SK-N-SH treated with all-trans-retinoic acid at 6 μM for 48 hours (cell line): ENCODE results near the gene C2orf15.
"Not testable (repeated sequence)": the region's sequence is repeated elsewhere in the genome, so short reads cannot be mapped to it uniquely, and the experiment has no call there.

Experiments
- ATAC-seq: fragments of 200-7000 bp; cut with Tn5 transposase; 3 replicates; pipeline ENCODE4 v1.9.1; 2020; ENCODE audit warnings: mild to moderate bottlenecking, moderate library complexity
- ARNTL ChIP-seq: fragments of 450-650 bp; formaldehyde crosslinking; IDR thresholded peaks from 2 replicates; pipeline ENCODE4 v1.5.0; 2020; ENCODE audit warnings: low read depth, mild to moderate bottlenecking, moderate library complexity, borderline replicate concordance
- BACH2 ChIP-seq: fragments of 250-450 bp; sonication (Bioruptor Pico); IDR thresholded peaks from 2 replicates; pipeline ENCODE4 v1.9.0; 2021; ENCODE audit warnings: mild to moderate bottlenecking, borderline replicate concordance
- CSDC2 ChIP-seq: fragments of 250-450 bp; sonication (Bioruptor Pico); IDR thresholded peaks from 2 replicates; pipeline ENCODE4 v1.5.0; 2020; ENCODE audit warnings: mild to moderate bottlenecking, moderate library complexity
- ESRRG ChIP-seq: fragments of 250-450 bp; sonication (Bioruptor Pico); IDR thresholded peaks from 2 replicates; pipeline ENCODE4 v1.6.1; 2021; ENCODE audit warnings: mild to moderate bottlenecking
- GLIS3 ChIP-seq: fragments of 250-450 bp; sonication (Bioruptor Pico); IDR thresholded peaks from 2 replicates; pipeline ENCODE4 v1.5.0; 2020; ENCODE audit warnings: mild to moderate bottlenecking, moderate library complexity
- ISL1 ChIP-seq: fragments of 250-450 bp; sonication (Bioruptor Pico); IDR thresholded peaks from 2 replicates; pipeline ENCODE4 v2.1.2; 2022; ENCODE audit warnings: mild to moderate bottlenecking, moderate library complexity
- RARB ChIP-seq: fragments of 250-450 bp; sonication (Bioruptor Pico); IDR thresholded peaks from 2 replicates; pipeline ENCODE4 v1.8.0; 2021; ENCODE audit warnings: mild to moderate bottlenecking, moderate library complexity
- TOX ChIP-seq: fragments of 250-450 bp; sonication (Bioruptor Pico); IDR thresholded peaks from 2 replicates; pipeline ENCODE4 v1.8.0; 2021; ENCODE audit warnings: mild to moderate bottlenecking, moderate library complexity, borderline replicate concordance
- ZC3H10 ChIP-seq: fragments of 250-450 bp; sonication (Bioruptor Pico); IDR thresholded peaks from 2 replicates; pipeline ENCODE4 v1.5.1; 2021; ENCODE audit warnings: mild to moderate bottlenecking, moderate library complexity
- ZFP30 ChIP-seq: fragments of 450-650 bp; formaldehyde crosslinking; IDR thresholded peaks from 2 replicates; pipeline ENCODE4 v1.5.0; 2022; ENCODE audit warnings: mild to moderate bottlenecking, moderate library complexity
- ZNF565 ChIP-seq: fragments of 450-650 bp; formaldehyde crosslinking; conservative IDR thresholded peaks from 2 replicates; pipeline ENCODE4 v1.5.0; 2020; ENCODE audit warnings: low read depth, mild to moderate bottlenecking, moderate library complexity
- ZNF70 ChIP-seq: fragments of 450-650 bp; formaldehyde crosslinking; IDR thresholded peaks from 2 replicates; pipeline ENCODE4 v1.5.0; 2020; ENCODE audit warnings: mild to moderate bottlenecking, moderate library complexity
- ZNF8 ChIP-seq: fragments of 450-650 bp; formaldehyde crosslinking; IDR thresholded peaks from 2 replicates; pipeline ENCODE4 v1.5.0; 2020; ENCODE audit warnings: mild to moderate bottlenecking, moderate library complexity
- TF ChIP-seq, protein P1 (sequence below): fragments of 250-450 bp; sonication (Bioruptor Pico); IDR thresholded peaks from 2 replicates; pipeline ENCODE4 v1.5.0; 2020; ENCODE audit warnings: mild to moderate bottlenecking, moderate library complexity
- TF ChIP-seq, protein P2 (sequence below): fragments of 250-450 bp; sonication (Bioruptor Pico); IDR thresholded peaks from 2 replicates; pipeline ENCODE4 v1.8.0; 2020; ENCODE audit warnings: mild to moderate bottlenecking, moderate library complexity, borderline replicate concordance
- TF ChIP-seq, protein P3 (sequence below): fragments of 250-450 bp; sonication (Bioruptor Pico); IDR thresholded peaks from 2 replicates; pipeline ENCODE4 v1.5.1; 2021; ENCODE audit warnings: mild to moderate bottlenecking, moderate library complexity
- TF ChIP-seq, protein P4 (sequence below): fragments of 250-450 bp; sonication (Bioruptor Pico); IDR thresholded peaks from 2 replicates; pipeline ENCODE4 v1.5.1; 2020; ENCODE audit warnings: low read depth, mild to moderate bottlenecking, moderate library complexity
- TF ChIP-seq, protein P5 (sequence below): fragments of 250-450 bp; sonication (Bioruptor Pico); IDR thresholded peaks from 2 replicates; pipeline ENCODE4 v1.8.0; 2021; ENCODE audit warnings: low read depth, mild to moderate bottlenecking, moderate library complexity, borderline replicate concordance

The C2orf15 gene

DNA sequence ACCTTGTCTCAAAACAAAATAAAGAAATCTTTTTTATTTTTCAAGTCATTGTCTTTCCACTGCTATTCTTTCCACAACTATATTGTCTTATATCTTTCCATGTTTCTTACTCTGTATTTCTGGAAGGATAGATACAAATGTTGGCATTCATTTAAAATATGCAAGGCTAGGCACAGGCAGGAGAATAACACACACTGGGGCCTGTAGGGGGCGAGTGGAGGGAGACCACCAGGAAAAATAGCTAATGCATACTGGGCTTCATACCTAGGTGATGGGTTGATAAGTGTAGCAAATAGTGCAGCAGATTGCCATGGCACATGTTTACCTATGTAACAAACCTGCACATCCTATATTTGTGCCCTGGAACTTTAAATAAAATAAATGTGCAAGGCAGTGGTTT lies 49.0 kb downstream of the C2orf15 start:
- ATAC-seq, result no peak
- no peak for TF ChIP-seq ISL1 (CRISPR knock-in tag)

DNA sequence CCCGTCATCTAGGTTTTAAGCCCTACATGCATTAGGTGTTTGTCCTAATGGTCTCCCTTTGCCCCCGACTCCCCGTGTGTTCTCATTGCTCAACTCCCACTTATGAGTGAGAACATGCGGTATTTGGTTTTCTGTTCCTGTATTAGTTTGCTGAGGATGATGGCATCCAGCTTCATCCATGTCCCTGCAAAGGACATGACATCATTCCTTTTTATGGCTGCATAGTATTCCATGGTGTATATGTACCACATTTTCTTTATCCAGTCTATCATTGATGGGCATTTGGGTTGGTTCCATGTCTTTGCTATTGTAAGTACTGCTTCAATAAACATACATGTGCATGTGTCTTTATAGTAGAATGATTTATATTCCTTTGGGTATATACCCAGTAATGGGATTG lies 50.9 kb downstream of the C2orf15 start:
- peak; percentile 66 for TF ChIP-seq ZNF8 (CRISPR knock-in tag)
- not testable (repeated sequence) for ATAC-seq

DNA sequence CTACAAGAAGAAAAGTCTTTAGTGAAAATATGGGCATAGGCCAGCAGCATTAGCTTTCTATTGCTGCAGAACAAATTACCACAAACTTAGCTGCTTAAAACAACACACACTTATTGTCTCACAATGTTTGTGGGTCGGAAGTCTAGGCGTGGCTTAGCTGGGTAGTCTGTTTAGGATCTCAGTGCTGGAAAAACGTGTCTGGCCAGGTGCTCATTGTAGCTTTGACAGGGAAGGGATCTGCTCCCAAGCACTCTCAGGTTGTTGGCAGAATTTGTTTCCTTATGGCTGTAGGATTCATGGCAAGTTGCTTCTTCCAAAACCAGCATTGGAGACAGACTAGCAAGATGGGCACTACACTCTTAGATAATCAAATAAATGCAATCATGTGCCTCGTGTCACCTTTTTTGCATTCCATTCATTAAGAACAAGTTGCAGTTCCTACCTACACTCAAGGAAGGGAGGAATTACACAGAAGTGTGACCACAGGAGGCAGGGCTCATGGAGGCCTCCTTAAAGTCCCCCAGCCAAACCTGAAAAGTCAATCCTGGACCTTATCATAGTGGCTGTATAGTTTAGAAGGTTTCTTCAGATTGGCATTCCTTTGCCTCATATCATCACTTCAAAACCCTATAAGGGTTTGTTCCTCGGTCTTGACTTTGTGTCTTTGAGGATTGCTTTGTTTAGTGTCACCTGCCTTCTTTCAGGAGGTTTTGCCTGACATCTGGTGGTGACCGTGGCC lies 56.8 kb downstream of the C2orf15 start:
- TF ChIP-seq GLIS3 (no peak), CSDC2 (CRISPR knock-in tag) (no peak), ZNF565 (CRISPR knock-in tag) (no peak), TOX (CRISPR knock-in tag) (no peak), ZC3H10 (no peak)
- TF ChIP-seq, protein P1, sequence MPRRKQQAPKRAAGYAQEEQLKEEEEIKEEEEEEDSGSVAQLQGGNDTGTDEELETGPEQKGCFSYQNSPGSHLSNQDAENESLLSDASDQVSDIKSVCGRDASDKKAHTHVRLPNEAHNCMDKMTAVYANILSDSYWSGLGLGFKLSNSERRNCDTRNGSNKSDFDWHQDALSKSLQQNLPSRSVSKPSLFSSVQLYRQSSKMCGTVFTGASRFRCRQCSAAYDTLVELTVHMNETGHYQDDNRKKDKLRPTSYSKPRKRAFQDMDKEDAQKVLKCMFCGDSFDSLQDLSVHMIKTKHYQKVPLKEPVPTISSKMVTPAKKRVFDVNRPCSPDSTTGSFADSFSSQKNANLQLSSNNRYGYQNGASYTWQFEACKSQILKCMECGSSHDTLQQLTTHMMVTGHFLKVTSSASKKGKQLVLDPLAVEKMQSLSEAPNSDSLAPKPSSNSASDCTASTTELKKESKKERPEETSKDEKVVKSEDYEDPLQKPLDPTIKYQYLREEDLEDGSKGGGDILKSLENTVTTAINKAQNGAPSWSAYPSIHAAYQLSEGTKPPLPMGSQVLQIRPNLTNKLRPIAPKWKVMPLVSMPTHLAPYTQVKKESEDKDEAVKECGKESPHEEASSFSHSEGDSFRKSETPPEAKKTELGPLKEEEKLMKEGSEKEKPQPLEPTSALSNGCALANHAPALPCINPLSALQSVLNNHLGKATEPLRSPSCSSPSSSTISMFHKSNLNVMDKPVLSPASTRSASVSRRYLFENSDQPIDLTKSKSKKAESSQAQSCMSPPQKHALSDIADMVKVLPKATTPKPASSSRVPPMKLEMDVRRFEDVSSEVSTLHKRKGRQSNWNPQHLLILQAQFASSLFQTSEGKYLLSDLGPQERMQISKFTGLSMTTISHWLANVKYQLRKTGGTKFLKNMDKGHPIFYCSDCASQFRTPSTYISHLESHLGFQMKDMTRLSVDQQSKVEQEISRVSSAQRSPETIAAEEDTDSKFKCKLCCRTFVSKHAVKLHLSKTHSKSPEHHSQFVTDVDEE (CRISPR knock-in tag), result no peak
- TF ChIP-seq, protein P2, sequence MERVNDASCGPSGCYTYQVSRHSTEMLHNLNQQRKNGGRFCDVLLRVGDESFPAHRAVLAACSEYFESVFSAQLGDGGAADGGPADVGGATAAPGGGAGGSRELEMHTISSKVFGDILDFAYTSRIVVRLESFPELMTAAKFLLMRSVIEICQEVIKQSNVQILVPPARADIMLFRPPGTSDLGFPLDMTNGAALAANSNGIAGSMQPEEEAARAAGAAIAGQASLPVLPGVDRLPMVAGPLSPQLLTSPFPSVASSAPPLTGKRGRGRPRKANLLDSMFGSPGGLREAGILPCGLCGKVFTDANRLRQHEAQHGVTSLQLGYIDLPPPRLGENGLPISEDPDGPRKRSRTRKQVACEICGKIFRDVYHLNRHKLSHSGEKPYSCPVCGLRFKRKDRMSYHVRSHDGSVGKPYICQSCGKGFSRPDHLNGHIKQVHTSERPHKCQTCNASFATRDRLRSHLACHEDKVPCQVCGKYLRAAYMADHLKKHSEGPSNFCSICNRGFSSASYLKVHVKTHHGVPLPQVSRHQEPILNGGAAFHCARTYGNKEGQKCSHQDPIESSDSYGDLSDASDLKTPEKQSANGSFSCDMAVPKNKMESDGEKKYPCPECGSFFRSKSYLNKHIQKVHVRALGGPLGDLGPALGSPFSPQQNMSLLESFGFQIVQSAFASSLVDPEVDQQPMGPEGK (CRISPR knock-in tag), result no peak
- TF ChIP-seq, protein P3, sequence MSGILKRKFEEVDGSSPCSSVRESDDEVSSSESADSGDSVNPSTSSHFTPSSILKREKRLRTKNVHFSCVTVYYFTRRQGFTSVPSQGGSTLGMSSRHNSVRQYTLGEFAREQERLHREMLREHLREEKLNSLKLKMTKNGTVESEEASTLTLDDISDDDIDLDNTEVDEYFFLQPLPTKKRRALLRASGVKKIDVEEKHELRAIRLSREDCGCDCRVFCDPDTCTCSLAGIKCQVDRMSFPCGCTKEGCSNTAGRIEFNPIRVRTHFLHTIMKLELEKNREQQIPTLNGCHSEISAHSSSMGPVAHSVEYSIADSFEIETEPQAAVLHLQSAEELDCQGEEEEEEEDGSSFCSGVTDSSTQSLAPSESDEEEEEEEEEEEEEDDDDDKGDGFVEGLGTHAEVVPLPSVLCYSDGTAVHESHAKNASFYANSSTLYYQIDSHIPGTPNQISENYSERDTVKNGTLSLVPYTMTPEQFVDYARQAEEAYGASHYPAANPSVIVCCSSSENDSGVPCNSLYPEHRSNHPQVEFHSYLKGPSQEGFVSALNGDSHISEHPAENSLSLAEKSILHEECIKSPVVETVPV (CRISPR knock-in tag), result no peak
- no peak for ATAC-seq

DNA sequence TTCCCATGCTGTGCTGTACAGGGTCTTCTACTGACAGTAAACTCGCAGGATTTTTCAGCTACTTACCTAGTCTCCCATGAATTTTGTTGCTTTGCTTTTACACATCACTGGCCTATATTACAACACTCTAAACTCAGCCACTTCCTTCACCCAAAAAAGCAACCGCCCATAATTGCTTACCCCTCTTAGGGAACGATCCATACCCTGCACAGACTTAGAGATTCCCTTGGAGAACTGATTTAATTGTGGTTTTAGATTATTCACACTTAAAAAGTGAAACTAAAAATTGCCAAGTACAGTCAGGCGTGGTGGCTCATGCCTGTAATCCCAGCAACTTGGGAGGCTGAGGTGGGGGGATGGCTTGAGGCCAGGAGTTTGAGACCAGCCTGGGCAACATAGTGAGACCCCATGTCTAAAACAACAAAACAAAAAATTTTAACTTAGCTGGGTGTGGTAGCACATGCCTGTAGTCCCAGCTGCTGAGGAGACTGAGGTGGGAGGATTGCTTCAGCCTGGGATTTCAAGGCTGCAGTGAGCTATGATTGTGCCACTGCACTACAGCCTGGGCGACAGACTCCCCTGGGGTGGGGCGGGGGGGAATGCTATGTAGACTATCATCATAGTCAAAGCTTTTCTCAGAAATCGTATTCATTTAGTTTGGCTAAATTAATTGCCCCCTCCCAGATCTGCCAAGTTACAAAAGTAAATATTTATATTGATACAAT lies 58.7 kb downstream of the C2orf15 start:
- no peak for ATAC-seq
- TF ChIP-seq, protein P4, sequence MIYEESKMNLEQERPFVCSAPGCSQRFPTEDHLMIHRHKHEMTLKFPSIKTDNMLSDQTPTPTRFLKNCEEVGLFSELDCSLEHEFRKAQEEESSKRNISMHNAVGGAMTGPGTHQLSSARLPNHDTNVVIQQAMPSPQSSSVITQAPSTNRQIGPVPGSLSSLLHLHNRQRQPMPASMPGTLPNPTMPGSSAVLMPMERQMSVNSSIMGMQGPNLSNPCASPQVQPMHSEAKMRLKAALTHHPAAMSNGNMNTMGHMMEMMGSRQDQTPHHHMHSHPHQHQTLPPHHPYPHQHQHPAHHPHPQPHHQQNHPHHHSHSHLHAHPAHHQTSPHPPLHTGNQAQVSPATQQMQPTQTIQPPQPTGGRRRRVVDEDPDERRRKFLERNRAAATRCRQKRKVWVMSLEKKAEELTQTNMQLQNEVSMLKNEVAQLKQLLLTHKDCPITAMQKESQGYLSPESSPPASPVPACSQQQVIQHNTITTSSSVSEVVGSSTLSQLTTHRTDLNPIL (CRISPR knock-in tag), result no peak
- TF ChIP-seq ZNF70 (CRISPR knock-in tag), result no peak
- no peak for TF ChIP-seq GLIS3
- TF ChIP-seq ISL1 (CRISPR knock-in tag), result no peak
- TF ChIP-seq, protein P1 (CRISPR knock-in tag), result no peak
- TF ChIP-seq BACH2 (CRISPR knock-in tag), result no peak
- TF ChIP-seq, protein P5, sequence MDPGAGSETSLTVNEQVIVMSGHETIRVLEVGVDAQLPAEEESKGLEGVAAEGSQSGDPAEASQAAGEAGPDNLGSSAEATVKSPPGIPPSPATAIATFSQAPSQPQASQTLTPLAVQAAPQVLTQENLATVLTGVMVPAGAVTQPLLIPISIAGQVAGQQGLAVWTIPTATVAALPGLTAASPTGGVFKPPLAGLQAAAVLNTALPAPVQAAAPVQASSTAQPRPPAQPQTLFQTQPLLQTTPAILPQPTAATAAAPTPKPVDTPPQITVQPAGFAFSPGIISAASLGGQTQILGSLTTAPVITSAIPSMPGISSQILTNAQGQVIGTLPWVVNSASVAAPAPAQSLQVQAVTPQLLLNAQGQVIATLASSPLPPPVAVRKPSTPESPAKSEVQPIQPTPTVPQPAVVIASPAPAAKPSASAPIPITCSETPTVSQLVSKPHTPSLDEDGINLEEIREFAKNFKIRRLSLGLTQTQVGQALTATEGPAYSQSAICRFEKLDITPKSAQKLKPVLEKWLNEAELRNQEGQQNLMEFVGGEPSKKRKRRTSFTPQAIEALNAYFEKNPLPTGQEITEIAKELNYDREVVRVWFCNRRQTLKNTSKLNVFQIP (CRISPR knock-in tag), result no peak
- TF ChIP-seq, protein P3 (CRISPR knock-in tag), result no peak
- TF ChIP-seq ZC3H10, result no peak
- no peak for TF ChIP-seq RARB (CRISPR knock-in tag)
- TF ChIP-seq ARNTL (CRISPR knock-in tag), result no peak
- TF ChIP-seq ESRRG (CRISPR knock-in tag), result no peak
- no peak for TF ChIP-seq ZFP30 (CRISPR knock-in tag)
- TF ChIP-seq, protein P2 (CRISPR knock-in tag), result no peak
